CD4-positive, alpha-beta T cell treated with Interleukin-15 for 1 hour (primary cell): Measurements from ENCODE around the gene PAIP2.
"Not testable (repeated sequence)": the region's sequence is repeated elsewhere in the genome, so short reads cannot be mapped to it uniquely, and the experiment has no call there.

Experiments
- DNase-seq: peaks from one replicate; pipeline ENCODE4 v3.0.0-alpha.2; 2020

Gene PAIP2

DNA sequence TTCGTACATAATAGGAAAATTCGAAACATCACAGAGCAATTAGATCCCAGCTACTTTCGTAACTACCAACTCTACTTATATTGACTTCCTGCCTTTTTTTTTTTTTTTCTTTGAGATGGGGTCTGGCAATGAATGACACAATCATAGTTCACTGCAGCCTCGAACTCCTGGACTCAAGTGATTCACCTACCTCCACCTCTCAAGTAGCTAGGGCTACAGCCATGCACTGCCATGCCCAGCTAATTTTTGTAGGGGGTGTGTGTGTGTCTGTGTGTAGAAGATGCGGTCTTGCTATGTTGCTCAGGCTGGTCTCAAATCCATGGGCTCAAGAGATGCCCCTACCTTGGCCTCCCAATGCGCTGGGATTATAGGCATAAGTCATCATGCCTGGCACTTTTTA is 5.8 kb upstream of the PAIP2 start:
- DNase-seq = no peak

DNA sequence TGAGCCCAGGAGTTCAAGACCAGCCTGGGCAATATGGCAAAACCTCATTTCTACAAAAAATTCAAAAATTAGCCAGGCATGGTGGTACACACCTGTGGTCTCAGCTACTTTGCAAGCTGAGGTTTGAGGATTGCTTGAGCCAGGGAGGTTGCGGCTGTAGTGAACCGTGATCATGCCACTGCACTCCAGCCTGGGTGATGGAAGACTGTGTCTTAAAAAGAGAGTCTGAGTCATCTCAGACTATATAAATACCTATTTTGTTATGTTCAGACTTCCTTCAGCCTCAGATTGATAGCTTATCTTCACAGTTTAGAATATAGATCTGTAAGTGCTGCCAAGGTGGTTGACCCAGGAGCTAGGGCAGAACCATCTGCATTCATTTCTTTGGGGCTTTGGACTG is 1.6 kb upstream of the PAIP2 start:
- no peak for DNase-seq

DNA sequence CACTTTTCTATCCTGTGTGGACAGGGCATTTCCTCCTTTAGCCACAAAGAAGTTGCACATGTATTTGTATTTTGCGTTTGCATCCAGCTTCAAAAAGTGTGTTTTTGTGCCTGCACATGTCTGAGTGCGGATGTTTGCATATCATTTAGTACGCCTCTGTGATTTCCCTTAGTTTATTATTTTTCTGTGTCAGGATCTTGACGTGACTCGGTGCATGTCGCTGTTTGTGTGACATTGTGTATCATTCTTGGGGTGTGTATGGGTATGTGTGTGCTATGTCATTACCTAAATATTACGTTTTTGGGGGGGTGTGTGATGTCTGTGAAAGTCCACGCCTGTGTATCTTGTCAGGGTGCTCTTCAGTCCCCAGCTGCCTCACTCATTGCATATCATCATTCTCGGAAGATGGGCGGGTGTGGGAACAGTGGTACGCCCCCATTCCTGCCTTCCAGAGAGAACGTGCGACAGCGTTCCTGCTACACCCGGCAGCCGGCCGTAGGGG is 416 bp upstream of the PAIP2 start:
- DNase-seq = no peak

DNA sequence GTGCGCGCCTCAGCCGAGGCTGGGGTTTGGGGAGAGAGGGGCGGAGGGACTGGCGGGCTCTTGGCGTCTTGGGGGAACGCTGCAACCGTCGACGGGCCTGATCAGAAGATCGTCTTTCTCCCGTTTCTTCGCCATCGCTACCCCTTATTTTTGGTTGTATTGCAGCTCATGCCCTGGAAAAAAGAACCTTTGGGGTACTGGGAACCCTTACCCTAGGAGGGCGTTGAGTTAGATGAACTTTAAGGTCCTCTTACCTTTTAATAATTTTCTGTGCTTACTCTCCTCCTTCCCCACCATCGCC is 719 bp downstream of the PAIP2 start:
- no peak for DNase-seq

DNA sequence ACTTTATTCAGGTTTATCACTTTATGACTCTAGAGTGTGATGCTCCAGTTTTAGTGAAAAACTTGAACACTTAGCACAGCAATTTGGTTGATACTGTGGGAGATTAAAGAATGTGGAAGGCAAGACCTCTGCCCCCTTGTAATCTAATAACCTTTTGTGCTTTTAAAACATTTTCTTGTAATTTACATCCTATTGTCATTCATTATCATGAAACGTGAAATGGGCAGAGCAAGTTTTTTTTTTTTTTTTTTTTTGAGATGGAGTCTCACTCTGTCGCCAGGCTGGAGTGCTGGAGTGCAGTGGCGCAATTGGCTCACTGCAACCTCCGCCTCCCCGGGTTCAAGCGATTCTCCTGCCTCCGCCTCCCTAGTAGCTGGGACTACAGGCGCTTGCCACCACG is 1.8 kb downstream of the PAIP2 start:
- no peak for DNase-seq

DNA sequence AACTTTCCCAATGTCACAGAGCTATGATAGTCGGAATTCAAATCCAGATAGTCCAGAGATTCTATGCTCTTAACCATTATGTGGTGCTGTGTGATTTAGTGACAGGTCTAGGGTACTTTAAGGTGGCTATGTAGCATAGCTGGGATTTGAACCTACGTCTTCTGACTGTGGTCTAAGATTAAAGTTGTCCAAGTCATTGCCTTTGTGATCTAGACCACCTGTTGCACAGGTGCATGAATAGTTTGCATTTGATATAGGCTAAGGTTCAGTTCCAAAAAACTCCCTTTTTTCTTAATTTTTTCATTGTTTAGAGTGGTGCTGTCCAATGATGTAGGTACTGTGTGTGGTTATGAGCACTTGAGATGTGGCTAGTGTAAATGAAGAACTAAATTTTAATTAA is 2.5 kb downstream of the PAIP2 start:
- no peak for DNase-seq

DNA sequence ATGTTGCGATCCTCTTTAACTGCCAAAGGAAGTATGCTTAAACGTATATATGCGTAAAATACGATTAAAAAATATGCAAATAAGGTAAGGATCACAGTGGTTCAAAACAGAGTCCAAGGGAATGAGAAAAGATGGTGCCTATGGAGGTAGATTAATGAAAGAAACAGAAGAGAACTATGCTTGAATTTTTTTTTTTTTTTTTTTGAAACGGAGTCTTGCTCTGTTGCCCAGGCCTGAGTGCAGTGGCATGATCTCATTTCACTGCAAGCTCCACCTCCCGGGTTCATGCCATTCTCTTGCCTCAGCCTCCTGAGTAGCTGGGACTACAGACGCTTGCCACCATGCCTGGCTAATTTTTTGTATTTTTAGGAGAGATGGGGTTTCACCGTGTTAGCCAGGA is 3.8 kb downstream of the PAIP2 start:
- not testable (repeated sequence) for DNase-seq

DNA sequence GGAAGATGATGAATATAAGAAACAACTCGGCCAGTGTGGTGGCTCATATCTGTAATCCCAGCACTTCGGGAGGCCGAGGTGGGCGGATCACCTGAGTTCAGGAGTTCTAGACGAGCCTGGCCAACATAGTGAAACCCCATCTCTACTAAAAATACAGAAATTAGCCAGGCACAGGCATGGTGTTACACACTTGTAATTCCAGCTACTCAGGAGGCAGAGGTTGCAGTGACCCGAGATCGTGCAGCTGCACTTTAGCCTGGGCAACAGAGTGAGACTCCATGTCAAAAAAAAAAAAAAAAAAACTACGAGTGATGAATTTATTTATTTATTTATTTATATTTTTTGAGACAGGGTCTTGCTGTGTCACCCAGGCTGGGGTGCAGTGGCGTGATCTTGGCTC is 6.2 kb downstream of the PAIP2 start:
- not testable (repeated sequence) for DNase-seq

DNA sequence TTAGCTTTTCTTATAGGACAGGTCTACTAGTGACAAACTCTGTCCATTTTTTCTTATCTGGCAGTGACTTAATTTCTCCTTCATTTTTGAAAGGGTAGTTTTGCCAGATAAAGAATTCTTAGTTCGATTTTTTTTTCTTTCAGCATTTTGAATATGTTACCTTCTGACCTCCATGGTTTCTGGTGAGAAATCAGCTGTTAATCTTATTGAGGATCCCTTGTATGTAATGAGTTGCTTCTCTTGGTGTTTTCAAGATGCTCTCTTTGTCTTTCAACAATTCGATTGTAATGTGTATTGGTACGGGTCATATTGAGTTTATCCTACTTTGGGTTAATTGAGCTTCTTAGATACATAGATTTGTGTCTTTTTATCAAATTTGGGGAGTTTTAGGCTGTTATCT is 12.5 kb downstream of the PAIP2 start:
- no peak for DNase-seq

DNA sequence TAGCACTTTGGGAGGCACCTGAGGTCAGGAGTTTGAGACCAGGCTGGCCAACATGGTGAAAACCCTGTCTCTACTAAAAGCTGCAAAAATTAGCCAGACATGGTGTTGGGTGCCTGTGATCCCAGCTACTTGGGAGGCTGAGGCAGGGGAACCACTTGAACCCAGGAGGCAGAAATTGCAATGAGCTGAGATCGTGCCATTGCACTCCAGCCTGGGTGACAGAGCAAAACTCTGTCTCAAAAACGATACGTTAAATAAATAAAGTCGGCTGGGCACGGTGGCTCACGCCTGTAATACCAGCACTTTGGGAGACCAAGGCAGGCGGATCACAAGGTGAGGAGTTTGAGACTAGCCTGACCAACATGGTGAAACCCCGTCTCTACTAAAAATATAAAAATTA is 14.2 kb downstream of the PAIP2 start:
- not testable (repeated sequence) for DNase-seq

DNA sequence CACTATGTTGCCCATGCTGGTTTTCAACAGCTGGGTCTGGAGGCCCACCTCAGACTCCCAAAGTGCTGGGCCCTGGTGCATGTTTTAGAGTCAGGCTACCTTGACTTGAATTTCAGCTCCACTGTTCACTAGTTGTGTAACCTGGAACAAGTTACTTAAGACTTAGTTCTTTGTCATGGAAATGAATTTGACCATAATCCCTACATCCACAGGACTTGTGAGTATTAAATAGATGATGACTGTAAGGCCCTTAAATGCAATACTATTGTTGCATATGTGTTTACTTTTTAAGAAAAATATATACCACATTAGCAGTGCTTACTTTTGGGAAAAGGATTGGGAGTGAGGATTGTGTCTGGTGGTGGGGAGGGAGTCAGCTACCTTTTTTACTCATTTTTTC is 16.4 kb downstream of the PAIP2 start:
- DNase-seq = no peak

DNA sequence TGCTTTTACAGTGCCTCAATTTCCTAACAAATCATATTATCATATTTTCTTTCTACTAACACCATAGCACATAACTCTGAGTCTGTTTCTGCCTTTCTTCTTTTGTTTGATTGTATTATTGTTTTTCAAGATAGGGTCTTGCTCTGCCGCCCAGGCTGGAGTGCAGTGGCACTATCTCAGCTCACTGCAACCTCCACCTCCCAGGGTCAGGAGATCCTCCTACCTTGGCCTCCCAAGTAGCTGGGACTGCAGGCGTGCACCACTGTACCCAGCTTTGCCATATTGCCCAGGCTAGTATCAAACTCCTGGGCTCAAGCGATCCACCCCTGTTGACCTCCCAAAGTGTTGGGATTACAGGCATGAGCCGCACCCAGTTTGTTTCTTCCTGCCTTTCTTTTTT is 18.7 kb downstream of the PAIP2 start:
- DNase-seq = no peak

DNA sequence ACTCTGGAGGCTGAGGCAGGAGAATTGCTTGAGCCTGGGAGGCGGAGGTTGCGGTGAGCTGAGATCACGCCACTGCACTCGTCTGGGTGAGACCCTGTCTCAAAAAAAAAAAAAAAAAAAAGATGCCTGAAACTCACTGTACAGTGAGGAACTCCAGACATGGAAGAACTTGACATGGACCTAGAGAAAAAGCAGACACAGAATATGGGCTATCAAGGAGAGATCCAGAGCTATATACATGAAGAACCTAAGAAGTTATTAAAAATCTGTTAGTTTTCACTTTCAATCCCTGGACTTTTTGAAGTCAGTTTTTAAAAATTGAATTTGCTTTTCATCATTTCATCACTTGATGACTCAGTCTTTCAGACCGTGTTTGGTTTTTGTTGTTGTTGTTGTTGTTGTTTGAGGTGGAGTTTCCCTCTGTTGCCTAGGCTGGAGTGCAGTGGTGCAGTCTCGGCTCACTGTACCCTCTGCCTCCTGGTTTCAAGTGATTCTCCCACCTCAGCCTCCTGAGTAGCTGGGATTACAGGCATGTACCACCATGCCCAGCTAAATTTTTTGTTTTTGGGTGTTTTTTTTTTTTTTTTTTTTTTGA is 20.3 kb downstream of the PAIP2 start:
- DNase-seq = no peak

DNA sequence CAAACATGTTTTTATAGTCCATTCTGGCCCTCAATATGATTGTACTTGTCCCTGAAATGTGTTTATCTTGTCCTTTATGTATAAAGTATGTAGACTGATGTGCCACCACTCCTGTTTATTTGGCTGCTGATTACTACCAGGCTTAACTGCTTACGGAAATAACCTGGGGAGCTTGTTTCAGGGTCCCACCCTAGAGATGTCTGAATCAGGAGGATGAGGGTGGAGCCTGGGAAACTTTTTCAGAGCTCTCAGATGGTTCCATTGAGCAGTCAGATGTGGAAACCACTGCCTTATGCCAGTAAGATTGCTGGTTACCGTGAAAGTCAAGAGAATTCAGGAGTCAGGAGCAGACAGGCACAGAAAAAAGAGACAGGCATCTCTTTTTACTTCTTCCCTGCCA is 22.3 kb downstream of the PAIP2 start:
- no peak for DNase-seq

DNA sequence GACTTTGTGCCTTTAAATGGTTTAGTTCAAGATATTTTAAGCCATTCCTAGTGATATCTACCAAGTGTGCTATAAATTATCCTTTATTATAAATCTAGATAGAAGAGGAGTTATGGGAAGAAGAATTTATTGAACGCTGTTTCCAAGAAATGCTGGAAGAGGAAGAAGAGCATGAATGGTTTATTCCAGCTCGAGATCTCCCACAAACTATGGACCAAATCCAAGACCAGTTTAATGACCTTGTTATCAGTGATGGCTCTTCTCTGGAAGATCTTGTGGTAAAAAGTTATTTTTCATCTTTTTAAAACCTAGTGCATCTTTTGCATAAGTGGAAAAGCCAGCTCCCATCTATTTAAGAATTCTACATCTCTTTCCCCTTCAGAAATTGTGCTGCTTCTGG is 22.8 kb downstream of the PAIP2 start:
- no peak for DNase-seq

DNA sequence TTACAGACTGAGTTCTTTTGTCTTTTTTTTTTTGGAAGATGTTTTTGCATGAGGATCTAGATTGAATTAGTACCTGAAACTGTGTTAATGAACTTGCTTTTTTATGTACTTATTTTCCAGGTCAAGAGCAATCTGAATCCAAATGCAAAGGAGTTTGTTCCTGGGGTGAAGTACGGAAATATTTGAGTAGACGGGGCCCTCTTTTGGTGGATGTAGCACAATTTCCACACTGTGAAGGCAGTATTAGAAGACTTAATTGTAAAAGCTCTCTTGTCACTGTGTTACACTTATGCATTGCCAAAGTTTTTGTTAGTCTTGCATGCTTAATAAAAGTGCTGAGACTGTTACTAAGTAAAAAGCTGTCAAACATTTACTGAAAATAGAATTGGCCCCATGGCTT is 27.0 kb downstream of the PAIP2 start:
- no peak for DNase-seq

DNA sequence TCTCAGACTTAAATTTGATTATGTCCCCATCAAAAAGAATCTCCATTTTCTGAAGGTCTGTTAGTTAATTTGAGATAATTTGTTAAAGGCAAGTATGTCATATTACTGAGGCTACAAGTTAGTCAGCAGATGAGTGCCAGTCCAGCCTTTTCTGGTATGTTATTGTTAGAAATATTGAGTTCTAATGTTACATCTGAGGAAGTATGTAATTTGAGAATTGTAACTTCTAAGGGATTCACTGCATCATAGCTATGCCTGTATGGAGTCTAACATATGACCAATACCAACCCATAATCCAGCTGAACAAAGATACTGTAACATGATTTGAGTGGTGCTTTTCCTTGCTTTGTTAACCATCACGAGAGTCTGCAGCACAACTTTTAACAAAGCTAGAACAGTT is 27.5 kb downstream of the PAIP2 start:
- DNase-seq = no peak

DNA sequence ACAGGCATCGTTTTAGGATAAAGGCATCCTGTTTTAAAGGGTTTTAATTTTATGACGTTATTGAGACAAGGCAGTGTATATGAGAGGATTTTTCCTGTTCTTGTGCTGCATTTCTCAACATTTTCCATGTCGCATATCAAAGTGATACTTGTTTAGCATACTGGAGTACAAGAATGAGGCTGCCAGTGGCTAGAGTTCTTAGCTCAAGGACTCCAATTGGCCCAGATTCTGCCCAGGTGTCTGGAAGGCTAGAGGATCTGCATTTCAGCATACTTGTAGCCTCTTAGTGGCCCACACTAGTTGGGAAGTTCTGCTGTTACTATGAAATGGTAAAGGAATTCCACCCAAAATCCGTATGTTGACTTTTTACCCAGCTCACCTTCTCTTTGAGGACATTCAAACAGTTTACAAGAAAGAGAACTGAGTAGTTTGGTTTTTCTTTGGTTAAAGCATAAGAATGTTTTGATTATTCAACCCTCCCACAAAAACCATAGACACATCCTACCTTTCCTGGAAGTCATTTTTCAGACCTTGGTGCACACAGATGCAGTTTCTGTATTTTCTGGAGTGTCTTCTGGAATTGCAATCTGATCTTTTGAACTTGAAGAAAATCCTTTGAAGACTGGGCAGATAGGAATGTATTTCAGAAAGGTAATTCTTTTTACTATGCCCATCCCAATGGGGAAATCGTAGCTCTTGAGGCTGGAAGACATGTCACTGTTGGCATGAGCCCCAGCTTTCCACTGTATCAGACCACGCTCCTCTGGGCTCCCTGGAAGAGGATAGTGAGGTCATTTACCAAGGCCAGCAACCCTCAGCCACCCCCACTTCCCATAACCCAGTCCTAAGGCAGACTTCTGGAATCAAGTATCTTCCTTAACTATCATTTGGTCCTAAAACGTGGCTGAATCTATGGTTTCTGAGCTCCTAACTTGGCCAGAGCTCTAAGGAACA is 30.1 kb downstream of the PAIP2 start:
- DNase-seq = no peak

DNA sequence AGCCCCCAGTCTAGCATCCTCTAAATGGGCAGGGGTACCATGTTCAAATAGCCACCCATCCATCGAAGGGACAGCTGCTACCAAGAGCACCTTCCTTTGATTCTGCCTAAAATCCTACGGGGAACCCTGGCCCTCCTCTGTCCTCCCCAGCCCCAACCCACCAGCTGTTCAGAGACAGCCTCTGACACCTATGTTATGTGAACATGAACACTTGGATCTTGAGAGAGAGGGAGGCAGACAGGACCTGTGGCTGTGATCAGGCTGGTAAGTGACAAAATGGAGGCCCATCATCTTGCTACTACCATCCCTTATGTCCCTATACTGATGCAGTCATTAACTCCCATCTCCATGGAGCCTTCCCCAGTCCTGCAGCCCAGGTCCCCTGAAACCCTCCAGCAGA is 33.3 kb downstream of the PAIP2 start:
- no peak for DNase-seq

DNA sequence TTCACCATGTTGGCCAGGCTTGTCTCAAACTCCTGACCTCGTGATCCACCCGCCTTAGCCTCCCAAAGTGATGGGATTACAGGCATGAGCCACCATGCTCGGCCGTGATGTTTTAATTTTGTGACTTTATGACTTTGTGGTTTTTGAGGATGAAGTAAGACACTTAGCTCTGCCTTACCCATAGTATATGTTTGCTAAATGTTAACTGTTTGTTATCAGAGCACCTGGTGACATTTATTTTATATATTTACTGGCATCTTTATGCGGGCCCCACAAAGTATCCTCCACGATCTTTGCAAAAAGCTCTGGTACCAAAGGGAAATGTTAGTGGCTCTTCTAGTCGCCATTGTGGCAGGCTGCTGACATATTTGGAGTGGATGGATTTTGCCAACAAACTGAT is 34.7 kb downstream of the PAIP2 start:
- DNase-seq = no peak

DNA sequence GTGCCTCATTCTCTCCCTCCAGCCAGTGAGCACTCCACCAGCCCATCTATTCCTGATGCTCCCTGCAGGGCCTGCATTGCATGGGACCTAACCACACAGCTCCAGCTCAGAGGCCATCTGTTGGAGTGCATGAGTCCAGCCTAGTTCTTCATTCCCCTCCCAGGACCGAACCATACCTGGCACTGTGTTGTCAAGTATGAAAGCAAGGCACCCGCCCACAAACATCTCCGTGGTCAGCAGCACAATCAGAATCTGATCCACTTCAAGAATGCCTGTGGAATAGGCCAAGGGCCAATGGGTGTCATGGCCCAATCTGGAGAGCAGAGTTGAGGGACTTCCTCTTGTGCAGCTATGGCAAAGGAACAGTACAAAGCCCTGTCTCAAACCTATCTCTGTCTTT is 35.6 kb downstream of the PAIP2 start:
- DNase-seq = no peak

DNA sequence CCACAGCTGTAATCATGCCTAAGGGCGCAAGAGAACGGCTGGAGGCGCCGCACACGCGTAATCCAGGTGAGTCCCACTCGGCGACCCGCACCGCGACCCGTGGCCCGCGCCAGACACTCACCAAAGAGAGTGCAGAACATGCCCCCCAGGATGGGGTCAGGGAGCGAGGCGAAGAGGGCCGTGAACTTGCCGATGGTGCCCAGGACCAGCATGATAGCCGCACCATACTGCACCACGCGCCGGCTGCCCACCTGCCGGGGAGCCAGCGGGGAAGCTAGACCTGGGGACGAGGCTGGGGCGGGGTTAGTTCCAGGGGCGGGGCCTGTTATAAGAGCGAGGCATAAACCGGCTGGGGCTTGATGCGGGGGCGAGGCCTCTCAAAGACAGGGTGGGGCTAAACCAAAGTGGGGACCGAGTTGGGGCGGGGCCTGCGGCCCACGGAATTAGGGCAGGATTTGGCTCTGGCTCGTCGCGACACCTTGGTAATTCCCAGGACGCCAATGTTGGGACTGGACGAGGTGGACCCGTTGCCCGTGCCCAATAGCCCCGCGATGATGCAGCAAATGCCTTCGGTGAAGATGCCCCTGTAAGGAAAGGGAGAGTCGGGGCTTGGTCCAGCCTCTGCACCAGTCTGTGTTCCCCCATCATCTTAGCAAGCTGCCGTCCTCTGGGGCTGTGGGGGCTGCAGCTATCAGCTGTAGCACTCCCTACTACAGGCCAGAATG is 36.6 kb downstream of the PAIP2 start:
- DNase-seq = no peak

DNA sequence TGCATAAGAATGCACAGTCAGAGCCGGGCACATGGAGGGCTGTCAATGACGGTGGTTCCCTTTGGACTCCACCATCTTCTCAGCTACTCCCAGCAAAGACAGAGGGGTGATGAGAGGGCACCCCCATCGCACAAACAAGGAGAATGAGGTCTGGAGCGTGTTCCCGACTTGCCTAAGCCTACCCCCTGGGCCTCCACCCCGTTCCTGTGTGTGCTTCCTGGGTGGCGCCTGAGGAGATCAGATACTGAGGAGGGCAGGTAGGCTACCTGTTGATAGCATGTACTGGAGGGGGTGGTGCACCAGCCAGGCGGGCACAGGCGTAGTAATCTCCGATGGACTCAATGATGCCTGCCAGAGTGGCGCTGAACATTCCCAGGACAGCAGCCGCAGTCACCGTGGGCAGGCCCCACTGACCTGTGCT is 37.3 kb downstream of the PAIP2 start:
- DNase-seq = no peak
